SK-N-MC (cell line): ENCODE measurements around the gene FAAP100.

Source experiments
- EZH2 ChIP-seq: fragments of 200-600 bp; sonication (generic); IDR thresholded peaks from one replicate; pipeline ENCODE4 v1.6.1; 2017; ENCODE audit warnings: antibody characterized with exemption
- FOXP2 ChIP-seq: optimal IDR thresholded peaks from 2 replicates; pipeline ENCODE3; 2011; ENCODE audit warnings: mild to moderate bottlenecking, moderate library complexity; ENCODE audit not compliant: insufficient read depth; ENCODE audit errors: extremely low read length, control extremely low read depth
- POLR2AphosphoS5 ChIP-seq: IDR thresholded peaks from 2 replicates; pipeline ENCODE4 v1.6.1; 2012; ENCODE audit warnings: mild to moderate bottlenecking, low read depth, low read length, borderline replicate concordance

- TF ChIP-seq POLR2AphosphoS5 (no peak), EZH2 (no peak), FOXP2 (no peak)
Measured at GRCh38 chr17:81589612-81590011, 37.5 kb upstream of the FAAP100 start.
